ENCODE measurements around the gene DDX55. TPM values are rescaled to one million over a fixed set of nuclear protein-coding genes. Genes with fewer than 3 reads are reported as not detected.

Gene DDX55
- total and polyA plus RNA-seq, 8 donors, result 6.6 to 21.8 (median 11.5) TPM

GRCh38 chr12:123655420-123655819 is 53.5 kb downstream of the DDX55 start:
- intact Hi-C loops (cut with DNase I), result no loop called here
- Histone ChIP-seq H3K4me1 (no peaks in the 10 kb centered on the region), H3K4me3 (no peak overlapping the region), H3K27ac (no peak overlapping the region), H3K27me3 (no peaks in the 10 kb centered on the region), H3K9me3 (no peaks in the 10 kb centered on the region), H3K36me3 (peaks cover 0 to 19% (median 9%) of the 10 kb centered on the region in 3 donors)
- no peak for TF ChIP-seq CTCF (IDR thresholded peaks at IDR 0.05)
- no peak for FAIRE-seq
- DNase-seq, result no peak
- no peak for ATAC-seq
- 79 to 88% methylated on average over 5 of the region's 5 CpGs for WGBS, 2 donors

DNA sequence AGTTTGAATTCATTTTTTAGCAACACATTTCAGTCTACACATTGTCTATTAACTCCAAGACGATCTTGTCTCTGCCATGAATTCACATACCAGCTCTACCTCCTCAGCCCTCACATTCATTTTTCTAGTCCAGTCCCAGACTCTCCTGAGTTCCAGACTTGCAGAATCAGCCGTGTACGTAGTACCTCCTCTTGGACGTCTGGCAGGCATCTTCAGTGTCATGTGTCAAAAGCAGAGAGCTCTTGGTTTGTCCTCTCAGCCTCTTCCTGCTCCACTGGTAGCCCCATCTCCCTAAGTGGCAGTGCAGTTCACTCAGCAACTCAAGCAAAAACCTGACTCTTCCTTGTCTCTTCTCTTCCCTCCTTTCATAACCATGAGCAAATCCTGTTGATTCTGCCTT is 54.5 kb downstream of the DDX55 start:
- Histone ChIP-seq H3K27ac (no peak overlapping the region), H3K4me3 (no peak overlapping the region), H3K36me3 (peaks cover 0 to 19% (median 9%) of the 10 kb centered on the region in 3 donors), H3K4me1 (no peaks in the 10 kb centered on the region), H3K9me3 (no peaks in the 10 kb centered on the region), H3K27me3 (no peaks in the 10 kb centered on the region)
- intact Hi-C loops (cut with DNase I), result no loop called here
- no peak for TF ChIP-seq CTCF (IDR thresholded peaks at IDR 0.05)
- no peak for ATAC-seq
- FAIRE-seq, result no peak
- DNase-seq, result no peak
- 80 to 81% methylated on average over 4 of the region's 4 CpGs for WGBS, 2 donors

DNA sequence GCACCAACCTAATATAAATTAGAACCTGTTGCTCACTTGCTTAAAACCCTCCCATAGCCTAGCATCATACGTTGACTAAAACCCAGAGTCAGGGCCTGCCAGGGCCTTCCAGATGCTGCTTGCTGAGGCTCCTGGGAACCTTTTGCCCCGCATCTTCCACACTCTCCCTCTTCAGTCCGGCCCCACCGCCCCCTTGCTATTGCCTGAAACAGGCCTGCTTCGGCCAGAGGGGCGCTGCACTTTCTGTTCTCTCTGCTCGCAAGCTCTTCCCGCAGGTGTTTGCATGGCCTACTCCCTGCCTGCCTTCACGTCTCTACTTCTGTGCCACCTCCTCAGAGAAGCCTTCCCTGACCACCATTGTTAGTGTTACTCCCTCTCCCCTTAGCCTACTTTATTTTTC is 55.3 kb downstream of the DDX55 start:
- intact Hi-C loops (cut with DNase I), result no loop called here
- 92 to 95% methylated on average over 9 of the region's 9 CpGs for WGBS, 2 donors
- H3K36me3 ChIP-seq, result peaks cover 0 to 14% (median 9%) of the 10 kb centered on the region in 3 donors
- FAIRE-seq (no peak), ATAC-seq (no peak), DNase-seq (no peak)
- no peak overlapping the region for H3K27ac ChIP-seq
- no peaks in the 10 kb centered on the region for H3K9me3 ChIP-seq
- H3K27me3 ChIP-seq, result no peaks in the 10 kb centered on the region
- H3K4me3 ChIP-seq, result no peak overlapping the region
- no peak for TF ChIP-seq CTCF (IDR thresholded peaks at IDR 0.05)
- H3K4me1 ChIP-seq, result no peaks in the 10 kb centered on the region

DNA sequence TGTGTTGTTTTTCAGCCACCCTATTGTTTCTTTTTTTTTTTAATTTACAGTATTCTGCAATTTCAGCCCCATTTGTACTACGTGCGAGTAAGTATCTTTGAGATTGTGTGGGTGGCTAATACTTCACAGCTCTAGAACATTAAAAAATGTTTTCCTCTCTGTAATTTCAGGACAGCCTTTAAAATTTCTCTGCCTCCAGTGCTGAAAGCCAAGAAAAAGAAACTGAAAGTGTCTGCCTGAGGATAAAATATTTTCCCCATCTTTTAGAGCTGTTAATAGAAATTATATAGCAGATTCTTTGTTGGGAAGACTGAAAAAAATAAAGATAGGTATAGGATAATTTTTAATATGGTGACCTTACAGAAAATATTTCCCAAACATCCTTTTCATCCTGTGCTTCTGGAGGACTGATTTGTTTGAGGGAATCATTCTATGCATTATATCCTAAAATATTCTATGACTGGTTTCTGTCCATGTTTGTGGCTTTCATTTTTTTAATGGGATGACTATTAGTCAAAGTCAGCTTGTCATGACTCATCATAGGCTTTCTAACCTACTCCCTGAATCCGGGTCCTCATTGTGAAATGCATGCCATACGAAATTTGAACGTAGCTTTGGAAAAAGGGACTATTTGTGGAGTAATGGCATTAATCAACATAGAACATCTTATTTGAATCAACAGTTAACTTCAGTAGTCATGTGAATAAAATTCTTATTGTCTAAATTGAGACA is 58.3 kb downstream of the DDX55 start:
- intact Hi-C loops (cut with DNase I), result no loop called here
- FAIRE-seq (no peak), DNase-seq (no peak), ATAC-seq (no peak)
- TF ChIP-seq CTCF (IDR thresholded peaks at IDR 0.05), result no peak
- 87 to 89% methylated on average over 5 of the region's 5 CpGs for WGBS, 2 donors
- no peaks in the 10 kb centered on the region for H3K27me3 ChIP-seq
- H3K9me3 ChIP-seq, result no peaks in the 10 kb centered on the region
- peaks cover 0 to 10% (median 9%) of the 10 kb centered on the region in 3 donors for H3K36me3 ChIP-seq
- no peak overlapping the region for H3K27ac ChIP-seq
- no peak overlapping the region for H3K4me3 ChIP-seq
- no peaks in the 10 kb centered on the region for H3K4me1 ChIP-seq

GRCh38 chr12:123667771-123668170 is 65.9 kb downstream of the DDX55 start:
- H3K27me3 ChIP-seq, result no peaks in the 10 kb centered on the region
- H3K4me1 ChIP-seq, result peaks cover 0 to 4% (median 0%) of the 10 kb centered on the region in 3 donors
- H3K4me3 ChIP-seq, result no peak overlapping the region
- DNase-seq (no peak), FAIRE-seq (no peak), ATAC-seq (no peak)
- H3K9me3 ChIP-seq, result no peaks in the 10 kb centered on the region
- 75 to 84% methylated on average over 8 of the region's 8 CpGs for WGBS, 2 donors
- TF ChIP-seq CTCF (IDR thresholded peaks at IDR 0.05), result no peak
- intact Hi-C loops (cut with DNase I), result no loop called here
- no peaks in the 10 kb centered on the region for H3K36me3 ChIP-seq
- no peak overlapping the region for H3K27ac ChIP-seq

Data from pancreas (tissue), 10 donors.